LNCAP (cell line): ENCODE results near the gene PANK2.

ENCODE experiments used
- TF ChIP-seq, protein P1 (sequence below): fragments of 450-650 bp; IDR thresholded peaks from 2 replicates; pipeline ENCODE4 v1.5.1; 2017; ENCODE audit warnings: mild to moderate bottlenecking

PANK2 gene

DNA sequence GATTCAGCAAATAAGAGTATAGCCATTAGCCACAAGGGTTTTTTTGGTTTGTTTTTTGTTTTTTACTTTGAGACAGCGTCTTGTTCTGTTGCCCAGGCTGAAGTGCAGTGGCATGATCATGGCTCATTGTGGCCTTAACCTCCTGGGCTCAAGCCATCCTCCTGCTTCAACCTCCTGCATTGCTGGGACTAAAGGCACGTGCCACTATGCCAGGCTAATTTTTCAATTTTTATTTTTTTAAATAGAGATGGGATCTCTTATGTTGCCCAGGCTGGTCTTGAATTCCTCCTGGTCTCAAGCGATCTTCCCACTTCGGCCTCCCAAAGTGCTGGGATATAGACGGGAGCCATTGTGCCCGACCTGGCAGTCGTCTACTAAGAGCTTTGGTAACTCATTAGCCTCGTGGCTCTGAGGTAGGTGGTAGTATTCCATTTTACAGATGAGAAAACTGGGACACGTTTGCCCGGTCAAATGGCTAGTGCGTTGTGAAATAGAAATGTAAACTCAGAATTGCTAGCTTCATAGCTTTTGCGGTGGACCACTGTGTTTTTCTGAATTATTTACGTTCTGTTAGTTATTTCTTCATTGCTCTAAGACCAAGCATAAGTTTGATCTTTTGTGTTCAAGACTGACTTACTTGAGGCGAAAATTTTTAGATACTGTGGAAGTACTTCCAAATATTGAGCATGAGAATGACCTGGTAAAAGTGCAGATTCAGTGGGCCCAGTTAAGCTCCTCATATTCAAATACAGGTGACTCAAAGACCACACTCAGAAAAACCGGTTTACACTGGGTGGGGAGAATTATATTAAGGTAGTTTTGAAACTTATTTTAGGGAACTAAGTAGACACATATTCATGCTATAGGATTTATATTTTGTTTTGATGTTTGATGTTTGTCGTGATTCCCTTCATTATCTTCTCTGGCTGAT is 2.1 kb downstream of the PANK2 start:
- TF ChIP-seq, protein P1, sequence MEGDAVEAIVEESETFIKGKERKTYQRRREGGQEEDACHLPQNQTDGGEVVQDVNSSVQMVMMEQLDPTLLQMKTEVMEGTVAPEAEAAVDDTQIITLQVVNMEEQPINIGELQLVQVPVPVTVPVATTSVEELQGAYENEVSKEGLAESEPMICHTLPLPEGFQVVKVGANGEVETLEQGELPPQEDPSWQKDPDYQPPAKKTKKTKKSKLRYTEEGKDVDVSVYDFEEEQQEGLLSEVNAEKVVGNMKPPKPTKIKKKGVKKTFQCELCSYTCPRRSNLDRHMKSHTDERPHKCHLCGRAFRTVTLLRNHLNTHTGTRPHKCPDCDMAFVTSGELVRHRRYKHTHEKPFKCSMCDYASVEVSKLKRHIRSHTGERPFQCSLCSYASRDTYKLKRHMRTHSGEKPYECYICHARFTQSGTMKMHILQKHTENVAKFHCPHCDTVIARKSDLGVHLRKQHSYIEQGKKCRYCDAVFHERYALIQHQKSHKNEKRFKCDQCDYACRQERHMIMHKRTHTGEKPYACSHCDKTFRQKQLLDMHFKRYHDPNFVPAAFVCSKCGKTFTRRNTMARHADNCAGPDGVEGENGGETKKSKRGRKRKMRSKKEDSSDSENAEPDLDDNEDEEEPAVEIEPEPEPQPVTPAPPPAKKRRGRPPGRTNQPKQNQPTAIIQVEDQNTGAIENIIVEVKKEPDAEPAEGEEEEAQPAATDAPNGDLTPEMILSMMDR: no peak

DNA sequence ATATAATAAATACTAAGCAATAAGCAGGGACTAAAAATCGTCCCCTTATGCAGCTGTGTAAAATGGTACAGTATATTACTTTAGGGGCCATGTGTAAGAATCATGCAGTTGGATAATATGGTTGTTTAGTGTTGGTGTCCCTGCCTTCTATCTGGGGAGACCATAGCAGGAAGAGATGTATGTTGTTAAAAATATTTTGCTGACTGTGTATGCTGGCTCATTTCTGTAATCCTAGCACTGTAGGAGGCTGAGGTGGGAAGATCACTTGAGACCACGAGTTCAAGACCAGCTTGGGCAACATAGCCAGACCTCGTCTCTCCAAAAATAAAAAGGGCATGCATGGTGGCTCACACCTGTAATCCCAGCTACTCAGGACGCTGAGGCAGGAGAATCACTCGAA is 5.6 kb downstream of the PANK2 start:
- TF ChIP-seq, protein P1: no peak

DNA sequence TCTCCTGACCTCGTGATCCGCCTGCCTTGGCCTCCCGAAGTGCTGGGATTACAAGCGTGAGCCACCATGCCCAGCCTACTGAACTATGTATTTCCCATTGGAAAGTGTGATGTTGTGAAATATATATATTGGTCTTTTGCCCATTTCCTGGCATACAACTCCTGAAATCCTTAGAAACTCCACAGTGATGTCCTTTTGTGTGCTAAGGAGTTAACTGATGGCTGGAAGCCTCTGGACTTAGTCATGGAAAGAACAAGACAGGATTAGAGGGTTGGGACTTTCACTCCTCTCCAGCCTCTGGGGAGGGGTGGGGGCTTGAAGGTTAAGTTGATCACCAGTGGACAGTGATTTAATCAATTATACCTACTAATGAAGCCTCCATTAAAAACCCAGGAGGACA is 7.1 kb downstream of the PANK2 start:
- TF ChIP-seq, protein P1: no peak

DNA sequence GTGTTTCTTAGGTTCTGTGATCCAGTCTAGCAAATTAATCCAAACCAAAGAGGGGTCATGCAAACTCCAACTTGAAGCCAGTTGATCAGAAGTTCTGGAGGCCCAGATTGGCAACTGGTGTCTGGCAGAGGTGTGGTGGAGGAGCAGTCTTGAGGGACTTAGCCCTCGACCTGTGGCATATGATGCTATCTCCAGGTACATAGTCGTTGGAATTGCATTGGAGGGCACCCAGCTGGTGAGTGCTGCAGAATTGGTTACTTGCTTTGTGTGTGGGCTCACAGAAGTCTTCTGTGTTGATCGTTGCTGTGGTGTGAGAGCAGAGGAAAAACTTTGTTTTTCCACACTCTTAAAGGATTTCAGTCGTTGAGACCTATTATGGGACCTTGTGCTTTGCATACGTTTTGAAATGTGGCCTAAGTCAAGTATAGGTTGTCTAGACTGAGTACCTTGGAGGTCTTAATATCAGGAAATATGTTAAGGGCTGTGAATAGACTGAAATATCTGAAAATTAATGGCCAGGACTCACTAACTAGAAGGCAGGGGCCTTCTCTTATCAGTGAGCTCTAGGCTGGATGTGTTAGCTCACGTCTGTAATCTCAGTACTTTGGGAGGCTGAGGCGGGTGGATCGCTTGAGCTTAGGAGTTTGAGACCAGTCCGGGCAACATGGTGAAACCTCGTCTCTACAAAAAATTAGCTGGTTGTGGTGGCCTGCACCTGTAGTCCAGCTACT is 7.8 kb downstream of the PANK2 start:
- TF ChIP-seq, protein P1: no peak

DNA sequence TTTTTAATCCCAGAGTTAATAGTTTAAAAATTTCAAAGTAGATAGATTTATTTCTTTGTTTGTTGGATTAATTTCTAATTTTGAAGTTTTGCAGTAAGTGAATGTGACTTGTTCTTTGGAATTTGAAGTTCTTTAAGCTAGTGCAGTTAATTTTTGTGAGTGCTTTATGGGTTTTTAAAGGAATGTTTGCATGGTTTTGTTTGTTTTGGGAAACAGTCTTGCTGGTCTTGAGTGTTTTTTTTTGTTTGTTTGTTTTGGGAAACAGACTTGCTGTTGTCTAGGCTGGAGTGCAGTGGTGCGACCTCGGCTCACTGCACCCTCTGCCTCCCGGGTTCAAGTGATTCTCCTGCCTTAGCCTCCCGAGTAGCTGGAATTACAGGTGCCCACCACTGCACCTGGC is 9.5 kb downstream of the PANK2 start:
- TF ChIP-seq, protein P1: no peak

DNA sequence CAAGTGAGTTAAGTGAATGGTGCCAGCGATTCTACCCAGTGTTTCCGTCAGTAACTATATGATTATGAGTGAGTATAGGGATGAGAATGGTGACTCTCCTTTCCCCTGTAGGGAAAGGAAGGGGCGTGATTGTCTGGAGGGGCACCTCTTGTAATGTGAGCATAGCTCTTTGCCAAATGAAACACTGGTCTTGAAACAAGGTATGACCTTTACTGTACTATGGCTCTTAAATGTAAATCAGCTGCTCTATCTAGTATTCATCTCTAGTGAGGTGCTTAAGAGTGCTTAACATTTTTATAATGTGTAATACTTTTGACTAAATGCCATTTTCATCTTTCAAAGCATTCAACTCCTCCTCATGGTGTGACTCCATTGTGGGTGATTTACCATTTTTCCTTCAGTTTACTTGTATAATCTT is 11.0 kb downstream of the PANK2 start:
- TF ChIP-seq, protein P1: no peak

DNA sequence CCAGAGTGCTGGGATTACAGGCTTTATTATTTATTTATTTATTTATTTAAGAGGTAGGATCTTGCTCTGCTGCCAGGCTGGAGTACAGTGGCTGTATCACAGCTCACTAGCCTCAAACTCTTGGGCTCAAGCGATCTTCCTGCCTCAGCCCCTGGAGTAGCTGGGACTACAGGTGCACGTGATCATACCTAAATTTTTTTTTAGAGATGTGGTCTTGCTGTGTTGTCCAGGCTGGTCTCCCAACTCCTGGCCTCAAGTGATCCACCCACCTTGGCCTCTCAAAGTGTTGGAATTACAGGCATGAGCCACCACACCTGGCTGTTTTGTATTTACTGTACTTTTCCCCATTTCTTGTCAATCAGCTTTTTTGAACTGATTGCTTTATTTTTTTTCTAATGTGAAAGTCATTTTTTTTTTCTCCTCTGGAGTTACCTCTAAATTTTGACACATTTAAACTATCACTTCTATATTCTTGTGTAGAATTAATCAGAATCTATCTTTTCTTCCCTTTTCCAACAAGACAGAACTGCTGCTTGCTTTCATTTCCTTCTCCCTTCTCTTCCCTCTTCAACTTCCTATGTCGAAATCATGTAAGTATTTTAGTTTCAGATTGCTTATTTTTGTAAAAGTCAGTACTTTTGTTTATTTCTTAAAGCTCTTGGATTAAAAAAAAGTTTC is 12.0 kb downstream of the PANK2 start:
- TF ChIP-seq, protein P1: no peak
